H1 (cell line): ENCODE data around the gene ZFYVE27. TPM values are rescaled to one million over a fixed set of nuclear protein-coding genes. Genes with fewer than 3 reads are reported as not detected.

ENCODE experiments used
- CTCF ChIA-PET: fragments of 300-600 bp; sonication (Branson Sonifier 250); formaldehyde crosslinking; loops from one replicate; lab custom pipeline; 2021; ENCODE audit not compliant: partially characterized antibody; lab: Charles Lee
- POLR2A ChIA-PET: fragments of 300-600 bp; sonication (Branson Sonifier 250); formaldehyde crosslinking; loops from one replicate; lab custom pipeline; 2021; ENCODE audit warnings: inconsistent platforms; ENCODE audit not compliant: partially characterized antibody; lab: Charles Lee
- DNase-seq, 2 experiments: peaks; one replicate each; pipeline versions ENCODE4 v3.0.0 to v3.0.0-alpha.2; 2010 to 2022; ENCODE audit warnings: low spot score in 2 of 2, low read depth in 1 of 2, mixed read lengths in 1 of 2
- FAIRE-seq: peaks from 2 replicates; lab custom pipeline; 2011; peaks lifted over from hg19 to GRCh38; lab: Jason Lieb, UNC
- H2AFZ ChIP-seq: 2 replicates; pipeline ENCODE4 v1.8.1; 2012; ENCODE audit warnings: low read length, inconsistent platforms
- H2AK5ac ChIP-seq: 2 replicates; pipeline ENCODE4 v1.6.1; 2013; ENCODE audit warnings: low read depth, low read length
- H2BK120ac ChIP-seq: replicated peaks from 2 replicates; pipeline ENCODE3; 2013; ENCODE audit warnings: low read depth, low read length, inconsistent platforms
- H2BK12ac ChIP-seq: 2 replicates; pipeline ENCODE4 v1.6.1; 2013; ENCODE audit warnings: low read depth, low read length
- H2BK15ac ChIP-seq: 2 replicates; pipeline ENCODE4 v1.6.1; 2013; ENCODE audit warnings: low read length
- H2BK20ac ChIP-seq: 2 replicates; pipeline ENCODE4 v1.6.1; 2013; ENCODE audit warnings: low read length
- H2BK5ac ChIP-seq: 2 replicates; pipeline ENCODE4 v1.6.1; 2013; ENCODE audit warnings: low read depth, low read length
- H3K14ac ChIP-seq: 2 replicates; pipeline ENCODE4 v1.6.1; 2013; ENCODE audit warnings: inconsistent platforms; ENCODE audit not compliant: insufficient read length
- H3K18ac ChIP-seq: 2 replicates; pipeline ENCODE4 v1.6.1; 2013; ENCODE audit warnings: low read length; ENCODE audit errors: extremely low read depth
- H3K23ac ChIP-seq: 2 replicates; pipeline ENCODE4 v1.6.1; 2013; ENCODE audit warnings: inconsistent platforms; ENCODE audit not compliant: insufficient read length
- H3K23me2 ChIP-seq: 2 replicates; pipeline ENCODE4 v1.6.1; 2013; ENCODE audit warnings: low read depth, low read length
- H3K27ac ChIP-seq: 2 replicates; pipeline ENCODE4 v1.6.1; 2011; ENCODE audit warnings: low read depth, low read length, inconsistent platforms
- H3K27me3 ChIP-seq, 4 experiments: replicated peaks in 1 of 4; 1 replicate in 1 of 4; 2 replicates in 3 of 4; pipeline versions ENCODE4 v1.6.1 to v1.8.1; 2011 to 2013; ENCODE audit warnings: low read length in 3 of 4, mild to moderate bottlenecking in 3 of 4, inconsistent platforms in 2 of 4, mixed read lengths in 2 of 4, moderate library complexity in 1 of 4; ENCODE audit not compliant: control insufficient read depth in 3 of 4, insufficient read depth in 3 of 4; ENCODE audit errors: extremely low read depth in 1 of 4
- H3K36me3 ChIP-seq, 4 experiments: 2 replicates each; pipeline versions ENCODE4 v1.6.1 to v1.8.1; 2011 to 2013; ENCODE audit warnings: mild to moderate bottlenecking in 4 of 4, low read length in 3 of 4, moderate library complexity in 2 of 4, control low read depth in 1 of 4, inconsistent platforms in 1 of 4; ENCODE audit not compliant: insufficient read depth in 4 of 4, control insufficient read depth in 2 of 4
- H3K4ac ChIP-seq: replicated peaks from 2 replicates; pipeline ENCODE3; 2013; ENCODE audit warnings: low read length, low read depth, mixed read lengths, inconsistent platforms; ENCODE audit not compliant: insufficient read length
- H3K4me1 ChIP-seq, 4 experiments: replicated peaks in 1 of 4; 1 replicate in 1 of 4; 2 replicates in 3 of 4; pipeline versions ENCODE4 v1.6.1 to v1.8.1; 2011 to 2013; ENCODE audit warnings: low read length in 3 of 4, inconsistent platforms in 2 of 4, mixed read lengths in 1 of 4; ENCODE audit not compliant: insufficient read depth in 4 of 4, control insufficient read depth in 3 of 4
- H3K4me2 ChIP-seq, 2 experiments: 2 replicates each; pipeline versions ENCODE4 v1.6.1 to v1.8.1; 2011 to 2013; ENCODE audit warnings: low read depth in 2 of 2, low read length in 2 of 2, control low read depth in 1 of 2, inconsistent platforms in 1 of 2, mild to moderate bottlenecking in 1 of 2; ENCODE audit not compliant: insufficient read depth in 1 of 2
- H3K4me3 ChIP-seq, 4 experiments: fragments of 200-600, 300-600 bp in 1 of 4; sonication (generic), shearing (Covaris generic), sonication (Bioruptor Twin) in 1 of 4; 2 replicates each; pipeline versions ENCODE4 v1.5.1 to v1.8.1; 2011 to 2016; ENCODE audit warnings: low read length in 4 of 4, low read depth in 3 of 4, control low read depth in 2 of 4, inconsistent platforms in 2 of 4, mild to moderate bottlenecking in 2 of 4, mixed read lengths in 1 of 4, moderate library complexity in 1 of 4; ENCODE audit not compliant: insufficient read depth in 2 of 4; ENCODE audit errors: extremely low read depth in 1 of 4
- H3K56ac ChIP-seq: replicated peaks from 2 replicates; pipeline ENCODE3; 2013; ENCODE audit warnings: low read depth, mild to moderate bottlenecking, mixed read lengths, low read length, inconsistent platforms; ENCODE audit not compliant: insufficient read length
- H3K79me1 ChIP-seq: 2 replicates; pipeline ENCODE4 v1.6.1; 2013; ENCODE audit warnings: low read depth, low read length, control low read depth
- H3K79me2 ChIP-seq, 2 experiments: 2 replicates each; pipeline versions ENCODE4 v1.6.1 to v1.8.1; 2012 to 2013; ENCODE audit warnings: low read length in 2 of 2, mild to moderate bottlenecking in 2 of 2, inconsistent platforms in 1 of 2; ENCODE audit not compliant: insufficient read depth in 2 of 2, control insufficient read depth in 1 of 2
- H3K9ac ChIP-seq, 4 experiments: replicated peaks in 1 of 4; 1 replicate in 1 of 4; 2 replicates in 3 of 4; pipeline versions ENCODE4 v1.6.1 to v1.8.1; 2011 to 2013; ENCODE audit warnings: low read depth in 3 of 4, low read length in 3 of 4, control low read depth in 2 of 4, mild to moderate bottlenecking in 2 of 4, moderate library complexity in 2 of 4, inconsistent platforms in 1 of 4; ENCODE audit errors: extremely low read depth in 1 of 4
- H3K9me3 ChIP-seq, 2 experiments: 2 replicates each; pipeline versions ENCODE4 v1.6.1 to v1.8.1; 2012 to 2013; ENCODE audit warnings: mild to moderate bottlenecking in 2 of 2, moderate library complexity in 2 of 2, control low read depth in 1 of 2, inconsistent platforms in 1 of 2, low read depth in 1 of 2, low read length in 1 of 2, mixed read lengths in 1 of 2; ENCODE audit not compliant: insufficient read depth in 2 of 2
- H4K20me1 ChIP-seq, 2 experiments: replicated peaks in 1 of 2; 2 replicates each; pipeline versions ENCODE3 to v1.8.1; 2011 to 2013; ENCODE audit warnings: inconsistent platforms in 2 of 2, low read length in 2 of 2, mild to moderate bottlenecking in 1 of 2; ENCODE audit not compliant: insufficient read depth in 2 of 2, control insufficient read depth in 1 of 2
- H4K5ac ChIP-seq: 2 replicates; pipeline ENCODE4 v1.6.1; 2013; ENCODE audit warnings: low read length, low read depth, mixed read lengths, inconsistent platforms; ENCODE audit not compliant: insufficient read length
- H4K8ac ChIP-seq: 2 replicates; pipeline ENCODE4 v1.8.0; 2013; ENCODE audit warnings: mild to moderate bottlenecking, moderate library complexity, low read length, inconsistent platforms; ENCODE audit not compliant: insufficient read depth; ENCODE audit errors: extremely low read depth
- H4K91ac ChIP-seq: replicated peaks from 2 replicates; pipeline ENCODE3; 2013; ENCODE audit warnings: low read length, mixed read lengths, inconsistent platforms; ENCODE audit not compliant: insufficient read length
- SP1 ChIP-seq: IDR thresholded peaks from 2 replicates; pipeline ENCODE4 v1.6.1; 2011; ENCODE audit warnings: low read depth, low read length
- SP4 ChIP-seq: IDR thresholded peaks from 2 replicates; pipeline ENCODE4 v1.6.1; 2012; ENCODE audit warnings: low read length, inconsistent platforms
- TBP ChIP-seq: IDR thresholded peaks from 2 replicates; pipeline ENCODE4 v1.6.1; 2011; ENCODE audit warnings: low read depth, low read length, improper control_type of control experiment
- WGBS, 2 experiments: shearing (Covaris generic) in 1 of 2; methylation state at CpG; one replicate each; pipeline versions ENCODE4 v1.1.6 to v1.1.7; 2013 to 2015; ENCODE audit warnings: low lambda C conversion rate in 2 of 2, mixed read lengths in 2 of 2, inconsistent platforms in 1 of 2, low coverage in 1 of 2, missing lambda C conversion rate in 1 of 2; ENCODE audit not compliant: insufficient replicate concordance in 2 of 2, insufficient coverage in 1 of 2, insufficient read length in 1 of 2; ENCODE audit errors: extremely low coverage in 1 of 2, missing lambda C conversion rate in 1 of 2; 5-methylcytosine and 5-hydroxymethylcytosine counted together
- polyA plus RNA-seq, 7 experiments: library from polyadenylated mRNA; depleted of rRNA in 3 of 7; stranded (reverse) in 5 of 7; unstranded in 2 of 7; fragments of >200 nt in 5 of 7; fragments of 200-250 nt in 2 of 7; gene quantifications; 1 replicate in 5 of 7; 2 replicates in 1 of 7; 4 replicates in 1 of 7; pipeline versions ENCODE4 v1.2.1 to v1.2.3, GENCODE V29; 2011 to 2013; ENCODE audit warnings: missing spikeins in 2 of 7, mixed read lengths in 2 of 7
- total RNA-seq: library from RNA; stranded (reverse); fragmentation: NEBNext Ultra II Directional; extraction: Animal tissue kit (Norgen Biotek cat#: 25700); gene quantifications from 2 replicates; pipeline ENCODE4 v1.2.1, GENCODE V29; 2021
- TF ChIP-seq, protein P1 (sequence below): IDR thresholded peaks from 2 replicates; pipeline ENCODE4 v1.6.1; 2011; ENCODE audit warnings: low read depth, mild to moderate bottlenecking, low read length; ENCODE audit not compliant: insufficient read depth

Gene ZFYVE27
- total and polyA plus RNA-seq, 2 of the 8 experiments (the other 6 are each of a cell fraction or from before 2014, with no cell fraction given) = 16.6 to 19.8 TPM

GRCh38 chr10:97689559-97690020 is 47.3 kb upstream of the ZFYVE27 start:
- Histone ChIP-seq H3K4me2 (no peak overlapping the region), H3K27ac (no peak overlapping the region)

More at GRCh38 chr10:97689559-97690020, 47.3 kb upstream of the ZFYVE27 start:
- Histone ChIP-seq H3K23me2 (peaks cover 7% of the 10 kb centered on the region; the same call in 1 of the 2 replicates), H3K27me3 (peaks cover 0 to 7% (median 0%) of the 10 kb centered on the region in 4 experiments; a peak in 2 of 7 replicates), H3K4me1 (peaks cover 0 to 8% (median 4%) of the 10 kb centered on the region in 4 experiments; a peak in 4 of 7 replicates), H2BK12ac (peak overlapping the region; percentile 21; the same call in 1 of the 2 replicates), H2BK120ac (no peak overlapping the region), H2AFZ (no peak overlapping the region), H3K79me2 (peaks cover 0 to 8% of the 10 kb centered on the region in 2 experiments; a peak in 1 of 4 replicates), H3K36me3 (0 out of 8 replicates have a peak, but pooled peaks cover 0 to 2% (median 0%) of the 10 kb centered on the region in 4 experiments), H3K56ac (no peak overlapping the region), H3K4ac (no peak overlapping the region), H4K5ac (no peak overlapping the region), H2AK5ac (no peak overlapping the region), H4K8ac (no peak overlapping the region), H4K20me1 (peaks cover 0 to 2% of the 10 kb centered on the region in 2 experiments), H3K18ac (no peak overlapping the region), H4K91ac (no peak overlapping the region), H3K9me3 (no peaks in the 10 kb centered on the region), H3K9ac (no peak overlapping the region), H3K14ac (no peak overlapping the region), H3K4me3 (no peak overlapping the region), H3K23ac (no peak overlapping the region), H2BK15ac (no peak overlapping the region), H2BK20ac (no peak overlapping the region), H2BK5ac (no peak overlapping the region), H3K79me1 (no peaks in the 10 kb centered on the region)
- TF ChIP-seq, protein P1, sequence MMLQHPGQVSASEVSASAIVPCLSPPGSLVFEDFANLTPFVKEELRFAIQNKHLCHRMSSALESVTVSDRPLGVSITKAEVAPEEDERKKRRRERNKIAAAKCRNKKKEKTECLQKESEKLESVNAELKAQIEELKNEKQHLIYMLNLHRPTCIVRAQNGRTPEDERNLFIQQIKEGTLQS = no peak
- TF ChIP-seq SP1 (no peak), SP4 (no peak), TBP (no peak)
- CTCF ChIA-PET = interaction anchor here (1.6 to 6.5 kb wide), 4 partner anchors 13 to 44 kb away, joined by 4 to 50 read pairs (median 38); no protein-coding TSS in a partner anchor
- DNase-seq (no peak), FAIRE-seq (no peak)
- POLR2A ChIA-PET = interaction anchor here (1.2 to 5.3 kb wide), 5 partner anchors 12 to 49 kb away, joined by 3 to 42 read pairs (median 4); partner anchors contain the start of genes MARVELD1 and ZFYVE27
- WGBS, 2 experiments = 89% methylated on average over 5 of the region's 5 CpGs; no CpG with 5 or more reads in 1 of the 2 experiments
